Aorta (tissue), 5 donors: ENCODE results near the gene KCNIP3. TPM values are rescaled to one million over a fixed set of nuclear protein-coding genes. Genes with fewer than 3 reads are reported as not detected.
A peak's percentile ranks its signal among the peaks of the same experiment; 100 is the strongest.

Experiments
- ATAC-seq: fragments of 200-7000 bp; cut with Tn5 transposase; one replicate; pipeline ENCODE4 v1.9.1; 2022; ENCODE audit warnings: moderate library complexity; ENCODE audit not compliant: low FRiP score
- DNase-seq, 2 donors: peaks; one replicate each; pipeline ENCODE4 v3.0.0-alpha.2; 2020
- H3K27ac ChIP-seq, 2 donors: one replicate each; pipeline ENCODE4 v1.5.1; 2013; ENCODE audit warnings: low read length in 2 of 2, mild to moderate bottlenecking in 2 of 2, moderate library complexity in 2 of 2, control low read depth in 1 of 2, inconsistent platforms in 1 of 2, low read depth in 1 of 2
- H3K27me3 ChIP-seq, 2 donors: one replicate each; pipeline ENCODE4 v1.6.1; 2013; ENCODE audit warnings: control low read depth in 1 of 2, low read length in 1 of 2, mild to moderate bottlenecking in 1 of 2, moderate library complexity in 1 of 2; ENCODE audit not compliant: insufficient read depth in 2 of 2, control insufficient read depth in 1 of 2
- H3K36me3 ChIP-seq, 2 donors: one replicate each; pipeline ENCODE4 v1.6.1; 2013; ENCODE audit warnings: control low read depth in 1 of 2, low read length in 1 of 2, mild to moderate bottlenecking in 1 of 2; ENCODE audit not compliant: insufficient read depth in 2 of 2, control insufficient read depth in 1 of 2
- H3K4me1 ChIP-seq, 2 donors: one replicate each; pipeline ENCODE4 v1.6.1; 2013; ENCODE audit warnings: low read length in 2 of 2, control low read depth in 1 of 2, mild to moderate bottlenecking in 1 of 2, moderate library complexity in 1 of 2; ENCODE audit not compliant: insufficient read depth in 2 of 2, control insufficient read depth in 1 of 2
- H3K4me3 ChIP-seq, 2 donors: one replicate each; pipeline ENCODE4 v1.5.1; 2013; ENCODE audit warnings: low read length in 2 of 2, control low read depth in 1 of 2, mild to moderate bottlenecking in 1 of 2
- H3K9me3 ChIP-seq: one replicate; pipeline ENCODE4 v1.6.1; 2013; ENCODE audit warnings: mild to moderate bottlenecking, low read length; ENCODE audit not compliant: control insufficient read depth
- WGBS, 2 donors: extraction: QIAGEN DNeasy Blood & Tissue Kit; methylation state at CpG; one replicate each; pipeline ENCODE4 v1.1.7; 2013; 5-methylcytosine and 5-hydroxymethylcytosine counted together
- intact Hi-C, 2 donors: fragments of 100-400 bp; cut with DNase I; formaldehyde crosslinking; loops; one replicate each; pipeline versions ENCODE4 v1.14.2 to v1.15.0; 2022
- polyA plus RNA-seq, 2 donors: library from polyadenylated mRNA; stranded (reverse); fragments of 200-250 nt; gene quantifications; one replicate each; pipeline ENCODE4 v1.2.3, GENCODE V29; 2013
- total RNA-seq, 2 donors: library from RNA; stranded (reverse); fragmentation: NEBNext Ultra II Directional; extraction: Animal tissue kit (Norgen Biotek cat#: 25700); gene quantifications; one replicate each; pipeline ENCODE4 v1.2.1, GENCODE V29; 2021
- donor health status: healthy with polysubstance abuse.
- donor health status: Bipolar disorder and iron deficiency.
- donor health status: DM: no; HTN: no; CAD: no.
- donor health status: DM: no; HTN: no; CAD: no.
- donor health status: DM: yes; HTN: yes; CAD: no.

The KCNIP3 gene
- total and polyA plus RNA-seq, 4 donors, result 2.9 to 10.7 (median 7.7) TPM

GRCh38 chr2:95273566-95274290 lies 23.4 kb upstream of the KCNIP3 start:
- Histone ChIP-seq H3K4me1 (no peaks in the 10 kb centered on the region), H3K9me3 (no peaks in the 10 kb centered on the region), H3K27me3 (no peaks in the 10 kb centered on the region), H3K27ac (no peak overlapping the region), H3K36me3 (no peaks in the 10 kb centered on the region), H3K4me3 (no peak overlapping the region)
- DNase-seq (peak in 1 of 2 donors; percentile 67), ATAC-seq (no peak)
- WGBS, 2 donors, result 86 to 88% methylated on average over 10 to 11 of the region's 11 CpGs
- intact Hi-C loops, result no loop called here

- intact Hi-C loops, result no loop called here
- no peaks in the 10 kb centered on the region for H3K36me3 ChIP-seq
- DNase-seq, result peak in 1 of 2 donors; percentile 71
- H3K27ac ChIP-seq, result no peak within 1 kb of the TSS
- no peak within 1 kb of the TSS for H3K4me3 ChIP-seq
- no peaks in the 10 kb centered on the region for H3K27me3 ChIP-seq
- no peaks in the 10 kb centered on the region for H3K9me3 ChIP-seq
- peak; percentile 3 for ATAC-seq
- WGBS, 2 donors, result 71 to 78% methylated on average over 17 of the region's 17 CpGs
- no peaks in the 10 kb centered on the region for H3K4me1 ChIP-seq
Observed at GRCh38 chr2:95274291-95275150, 22.6 kb upstream of the KCNIP3 start, which contains the start of gene PROM2. PROM2 (plus strand) TSS chr2:95274449; CDS start chr2:95274586, 137 bp downstream.

GRCh38 chr2:95275151-95275515 lies 22.0 kb upstream of the KCNIP3 start:
- intact Hi-C loops, result no loop called here
- no peaks in the 10 kb centered on the region for H3K4me1 ChIP-seq
- no peak overlapping the region for H3K4me3 ChIP-seq
- no peak for ATAC-seq
- H3K27ac ChIP-seq, result no peak overlapping the region
- WGBS, 2 donors, result 93 to 95% methylated on average over 4 of the region's 4 CpGs
- H3K36me3 ChIP-seq, result no peaks in the 10 kb centered on the region
- no peaks in the 10 kb centered on the region for H3K9me3 ChIP-seq
- H3K27me3 ChIP-seq, result no peaks in the 10 kb centered on the region
- peak in 1 of 2 donors; percentile 34 for DNase-seq

DNA sequence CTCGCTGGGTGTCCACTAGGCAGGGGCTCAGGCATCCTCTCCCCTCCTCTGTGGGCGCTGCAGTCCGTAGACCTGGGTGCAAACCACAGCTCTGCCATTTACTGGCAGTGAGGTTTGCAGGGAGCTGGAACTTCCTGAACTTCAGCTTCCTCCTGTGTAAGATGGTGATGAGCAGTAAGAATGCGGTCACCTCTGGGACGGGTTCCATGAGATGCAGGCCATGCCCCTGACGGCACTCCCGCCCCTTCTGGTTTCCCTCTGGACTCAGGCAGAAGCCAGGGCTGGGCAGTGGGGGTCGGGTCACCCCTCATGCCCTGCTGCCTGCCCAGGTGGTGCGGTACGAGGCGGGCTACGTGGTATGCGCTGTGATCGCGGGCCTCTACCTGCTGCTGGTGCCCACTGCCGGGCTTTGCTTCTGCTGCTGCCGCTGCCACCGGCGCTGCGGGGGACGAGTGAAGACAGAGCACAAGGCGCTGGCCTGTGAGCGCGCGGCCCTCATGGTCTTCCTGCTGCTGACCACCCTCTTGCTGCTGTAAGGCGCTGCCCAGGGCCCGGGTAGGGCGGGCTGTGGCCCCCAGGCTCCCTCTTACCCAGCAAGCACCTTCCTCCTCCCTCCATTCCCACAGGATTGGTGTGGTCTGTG lies 21.4 kb upstream of the KCNIP3 start:
- DNase-seq, result peak in 1 of 2 donors; percentile 69
- Histone ChIP-seq H3K4me3 (no peak overlapping the region), H3K9me3 (no peaks in the 10 kb centered on the region), H3K4me1 (no peaks in the 10 kb centered on the region), H3K27ac (no peak overlapping the region), H3K27me3 (no peaks in the 10 kb centered on the region), H3K36me3 (no peaks in the 10 kb centered on the region)
- ATAC-seq, result no peak
- WGBS, 2 donors, result 91 to 92% methylated on average over 26 to 28 of the region's 28 CpGs
- intact Hi-C loops, result no loop called here

DNA sequence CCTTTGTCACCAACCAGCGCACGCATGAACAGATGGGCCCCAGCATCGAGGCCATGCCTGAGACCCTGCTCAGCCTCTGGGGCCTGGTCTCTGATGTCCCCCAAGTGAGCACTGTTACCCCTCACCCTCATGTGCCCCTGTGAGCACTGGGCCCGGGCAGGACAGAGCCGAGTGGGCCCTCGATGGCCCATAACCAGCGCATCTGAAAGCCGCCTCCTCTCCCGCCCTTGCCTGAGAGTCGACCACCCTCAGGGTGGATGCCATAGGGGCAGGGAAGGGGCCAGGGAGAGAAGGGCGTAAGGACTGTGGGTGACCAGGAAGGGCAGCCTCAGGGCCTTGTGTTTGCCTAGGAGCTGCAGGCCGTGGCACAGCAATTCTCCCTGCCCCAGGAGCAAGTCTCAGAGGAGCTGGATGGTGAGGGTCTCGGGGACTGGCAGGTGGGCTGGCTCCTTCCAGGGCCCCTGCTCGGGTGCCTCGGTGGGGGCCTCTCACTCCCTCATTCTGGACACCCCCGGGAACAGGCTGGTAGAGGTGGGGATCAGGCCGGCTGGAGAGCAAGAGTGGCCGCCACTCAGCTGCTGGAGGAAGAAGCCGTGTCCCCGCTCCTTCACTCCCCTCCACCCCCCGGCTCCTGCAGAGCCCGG lies 20.8 kb upstream of the KCNIP3 start:
- 88 to 90% methylated on average over 20 to 22 of the region's 22 CpGs for WGBS, 2 donors
- ATAC-seq, result no peak
- Histone ChIP-seq H3K4me1 (no peaks in the 10 kb centered on the region), H3K9me3 (no peaks in the 10 kb centered on the region), H3K4me3 (no peak overlapping the region), H3K27ac (no peak overlapping the region), H3K27me3 (no peaks in the 10 kb centered on the region), H3K36me3 (no peaks in the 10 kb centered on the region)
- intact Hi-C loops, result no loop called here
- peak in 1 of 2 donors; percentile 60 for DNase-seq

- no peaks in the 10 kb centered on the region for H3K4me1 ChIP-seq
- no peaks in the 10 kb centered on the region for H3K36me3 ChIP-seq
- WGBS, 2 donors, result 92 to 95% methylated on average over 9 of the region's 9 CpGs
- intact Hi-C loops, result no loop called here
- ATAC-seq (no peak), DNase-seq (no peak)
- H3K27me3 ChIP-seq, result no peaks in the 10 kb centered on the region
- no peaks in the 10 kb centered on the region for H3K9me3 ChIP-seq
- no peak overlapping the region for H3K4me3 ChIP-seq
- H3K27ac ChIP-seq, result no peak overlapping the region
Observed at GRCh38 chr2:95276888-95277245, 20.3 kb upstream of the KCNIP3 start.

DNA sequence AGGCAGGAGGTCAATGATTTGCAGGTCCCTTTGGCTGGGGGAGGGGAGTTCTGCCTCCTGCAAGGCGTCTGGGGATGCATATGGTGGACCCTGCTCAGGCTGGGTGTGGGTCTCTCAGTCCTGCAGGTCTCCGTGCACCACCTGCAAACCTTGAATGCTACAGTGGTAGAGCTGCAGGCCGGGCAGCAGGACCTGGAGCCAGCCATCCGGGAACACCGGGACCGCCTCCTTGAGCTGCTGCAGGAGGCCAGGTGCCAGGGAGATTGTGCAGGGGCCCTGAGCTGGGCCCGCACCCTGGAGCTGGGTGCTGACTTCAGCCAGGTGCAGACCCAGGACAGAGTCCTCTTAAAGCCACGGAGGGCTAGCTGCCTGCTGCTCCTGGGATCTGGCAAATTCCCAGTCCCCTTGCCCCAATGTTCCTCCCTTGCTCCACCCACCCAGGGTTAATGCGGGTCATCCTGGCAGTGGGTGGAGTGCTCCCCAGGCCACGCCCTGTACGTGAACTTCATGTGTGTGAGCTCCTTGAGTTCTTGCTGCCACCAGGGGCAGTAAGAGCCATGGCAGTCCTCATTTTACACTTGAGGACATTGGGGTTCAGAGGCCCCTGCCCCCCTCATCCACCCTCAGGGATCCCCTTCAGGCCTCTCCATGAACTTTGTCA lies 19.8 kb upstream of the KCNIP3 start:
- Histone ChIP-seq H3K9me3 (no peaks in the 10 kb centered on the region), H3K4me3 (no peak overlapping the region), H3K27me3 (no peaks in the 10 kb centered on the region), H3K36me3 (no peaks in the 10 kb centered on the region), H3K4me1 (no peaks in the 10 kb centered on the region), H3K27ac (no peak overlapping the region)
- intact Hi-C loops, result no loop called here
- ATAC-seq (no peak), DNase-seq (peak in 1 of 2 donors; percentile 55)
- WGBS, 2 donors, result 73 to 75% methylated on average over 11 of the region's 11 CpGs

GRCh38 chr2:95278051-95278471 lies 19.1 kb upstream of the KCNIP3 start:
- intact Hi-C loops, result no loop called here
- Histone ChIP-seq H3K27me3 (no peaks in the 10 kb centered on the region), H3K4me1 (no peaks in the 10 kb centered on the region), H3K36me3 (no peaks in the 10 kb centered on the region), H3K27ac (no peak overlapping the region), H3K4me3 (no peak overlapping the region), H3K9me3 (no peaks in the 10 kb centered on the region)
- no peak for ATAC-seq
- 92 to 97% methylated on average over 7 of the region's 7 CpGs for WGBS, 2 donors
- peak in 1 of 2 donors; percentile 62 for DNase-seq
